Chondrocyte (in vitro differentiated cells): ENCODE data around the gene FRRS1. TPM values are rescaled to one million over a fixed set of nuclear protein-coding genes. Genes with fewer than 3 reads are reported as not detected.
A peak's percentile ranks its signal among the peaks of the same experiment; 100 is the strongest.

ENCODE experiments used
- DNase-seq: peaks from one replicate; pipeline ENCODE4 v3.0.0; 2021; ENCODE audit warnings: mixed read lengths, low spot score
- H3K27ac Mint-ChIP-seq: one replicate; pipeline ENCODE4 v1.8.0; 2021; ENCODE audit warnings: mild to moderate bottlenecking, moderate library complexity, mixed read lengths; ENCODE audit not compliant: unreplicated experiment
- H3K27me3 Mint-ChIP-seq: 2 replicates; pipeline ENCODE4 v1.8.0; 2021; ENCODE audit warnings: low read depth, mixed read lengths
- H3K36me3 Mint-ChIP-seq: 2 replicates; pipeline ENCODE4 v1.8.0; 2021; ENCODE audit warnings: low read depth, mixed read lengths
- H3K4me1 Mint-ChIP-seq: 2 replicates; pipeline ENCODE4 v1.8.0; 2021; ENCODE audit warnings: low read depth, mild to moderate bottlenecking, mixed read lengths
- H3K4me3 Mint-ChIP-seq: one replicate; pipeline ENCODE4 v1.8.0; 2021; ENCODE audit warnings: mild to moderate bottlenecking, moderate library complexity, mixed read lengths; ENCODE audit not compliant: unreplicated experiment
- H3K9me3 Mint-ChIP-seq: 2 replicates; pipeline ENCODE4 v1.8.0; 2021; ENCODE audit warnings: low read depth, mixed read lengths
- CTCF ChIP-seq: fragments of 200-600 bp; sonication (generic); IDR thresholded peaks from 2 replicates; pipeline ENCODE4 v1.5.0; 2021; ENCODE audit warnings: antibody characterized with exemption, mild to moderate bottlenecking, moderate library complexity
- total RNA-seq: library from RNA; stranded (reverse); gene quantifications from 3 replicates; pipeline ENCODE4 v1.2.1, GENCODE V29; 2021

Gene FRRS1
- total RNA-seq, 1 donor from 2014 or later, result 2.2 TPM

GRCh38 chr1:99745684-99746083 lies 20.8 kb downstream of the FRRS1 start:
- no peak for DNase-seq
- Mint-ChIP-seq H3K36me3 (no peaks in the 10 kb centered on the region), H3K4me1 (no peaks in the 10 kb centered on the region), H3K27me3 (no peaks in the 10 kb centered on the region), H3K4me3 (no peak overlapping the region), H3K27ac (no peak overlapping the region), H3K9me3 (no peaks in the 10 kb centered on the region)
- TF ChIP-seq CTCF, result no peak

- H3K27me3 Mint-ChIP-seq, result no peaks in the 10 kb centered on the region
- H3K4me3 Mint-ChIP-seq, result no peak overlapping the region
- no peak for DNase-seq
- no peaks in the 10 kb centered on the region for H3K4me1 Mint-ChIP-seq
- H3K27ac Mint-ChIP-seq, result no peak overlapping the region
- no peaks in the 10 kb centered on the region for H3K9me3 Mint-ChIP-seq
- no peaks in the 10 kb centered on the region for H3K36me3 Mint-ChIP-seq
- no peak for TF ChIP-seq CTCF
Measured at GRCh38 chr1:99745061-99745460, 21.4 kb downstream of the FRRS1 start.

GRCh38 chr1:99740141-99740540 lies 26.3 kb downstream of the FRRS1 start:
- Mint-ChIP-seq H3K9me3 (no peaks in the 10 kb centered on the region), H3K27ac (no peak overlapping the region), H3K27me3 (no peaks in the 10 kb centered on the region), H3K36me3 (no peaks in the 10 kb centered on the region), H3K4me3 (no peak overlapping the region), H3K4me1 (peaks cover 6% of the 10 kb centered on the region)
- TF ChIP-seq CTCF, result no peak
- no peak for DNase-seq

DNA sequence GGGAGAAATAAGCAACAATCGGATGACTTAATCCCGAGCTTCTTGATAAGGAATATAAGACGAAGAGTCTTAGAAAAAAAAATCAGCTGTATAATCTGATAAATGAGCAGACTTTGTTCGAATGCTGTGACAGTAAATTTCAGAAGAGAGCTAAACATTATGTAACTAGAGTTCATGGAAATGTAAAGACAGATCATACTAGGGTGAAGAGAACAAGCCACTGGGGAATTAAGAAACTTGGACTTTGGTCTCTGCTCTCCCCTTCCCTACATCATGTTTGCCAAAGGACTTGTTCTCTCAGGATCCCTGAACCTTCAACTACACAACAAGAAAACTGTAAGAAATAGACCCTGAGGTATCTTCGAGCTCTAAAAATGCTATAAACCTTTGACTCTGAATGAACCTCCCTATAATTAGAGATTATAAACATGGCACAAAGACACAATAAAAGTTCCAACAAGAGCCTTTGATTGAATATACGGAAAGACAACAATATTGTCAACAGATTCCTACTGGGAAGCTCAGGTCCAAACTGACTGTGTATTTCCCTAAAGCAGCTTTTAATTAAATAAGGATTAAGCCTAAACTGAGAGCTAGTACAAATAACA lies 27.5 kb downstream of the FRRS1 start:
- Mint-ChIP-seq H3K4me1 (peaks cover 6% of the 10 kb centered on the region), H3K27me3 (no peaks in the 10 kb centered on the region), H3K36me3 (no peaks in the 10 kb centered on the region), H3K9me3 (no peaks in the 10 kb centered on the region), H3K4me3 (no peak overlapping the region), H3K27ac (no peak overlapping the region)
- no peak for DNase-seq
- no peak for TF ChIP-seq CTCF

DNA sequence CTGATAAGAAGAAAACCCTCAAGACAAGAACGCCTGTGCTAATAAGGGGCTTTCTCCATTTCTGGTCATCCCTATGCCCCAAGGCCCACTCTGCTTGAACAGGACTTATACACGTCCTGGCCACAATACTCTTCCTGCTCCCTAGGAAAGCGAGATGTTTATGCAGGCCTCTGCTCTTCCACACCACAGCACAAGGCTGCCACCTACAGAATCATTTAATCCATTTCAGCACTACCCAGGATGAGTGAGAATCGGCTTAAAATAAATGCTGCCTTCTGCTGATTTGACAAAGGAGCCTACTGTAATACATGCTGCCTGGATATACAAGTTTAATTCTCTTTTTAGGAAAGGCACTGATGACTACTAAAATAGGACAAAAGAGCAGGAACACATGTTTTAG lies 29.4 kb downstream of the FRRS1 start:
- DNase-seq, result no peak
- no peak overlapping the region for H3K4me3 Mint-ChIP-seq
- peak; percentile 83 for TF ChIP-seq CTCF
- H3K27me3 Mint-ChIP-seq, result no peaks in the 10 kb centered on the region
- H3K4me1 Mint-ChIP-seq, result peaks cover 9% of the 10 kb centered on the region
- no peak overlapping the region for H3K27ac Mint-ChIP-seq
- H3K36me3 Mint-ChIP-seq, result peaks cover 2% of the 10 kb centered on the region
- H3K9me3 Mint-ChIP-seq, result no peaks in the 10 kb centered on the region
